Calu3 (cell line): ENCODE measurements around the gene HIRA. TPM values are rescaled to one million over a fixed set of nuclear protein-coding genes. Genes with fewer than 3 reads are reported as not detected.

ENCODE experiments used
- BruUV-seq: library from RNA; stranded (reverse); fragments of 400-500 nt; replicated peaks from 2 replicates; lab custom pipeline; 2021; lab: Mats Ljungman, UMichigan
- CTCF ChIA-PET: fragments of 300-600 bp; sonication (Branson Sonifier 250); formaldehyde crosslinking; loops from one replicate; lab custom pipeline; 2022; ENCODE audit warnings: antibody characterized with exemption; lab: Charles Lee
- DNase-seq: peaks from one replicate; pipeline ENCODE4 v3.0.0; 2022
- H3K27ac Mint-ChIP-seq: one replicate; pipeline ENCODE4 v1.8.0; 2022; ENCODE audit warnings: mixed read lengths; ENCODE audit not compliant: unreplicated experiment
- H3K27me3 Mint-ChIP-seq: one replicate; pipeline ENCODE4 v1.8.0; 2022; ENCODE audit warnings: mixed read lengths; ENCODE audit not compliant: unreplicated experiment
- H3K36me3 Mint-ChIP-seq: one replicate; pipeline ENCODE4 v1.8.0; 2022; ENCODE audit warnings: mild to moderate bottlenecking, moderate library complexity, mixed read lengths; ENCODE audit not compliant: insufficient read depth, unreplicated experiment
- H3K4me1 Mint-ChIP-seq: one replicate; pipeline ENCODE4 v1.8.0; 2022; ENCODE audit warnings: mild to moderate bottlenecking, low read depth, mixed read lengths; ENCODE audit not compliant: unreplicated experiment
- H3K4me3 Mint-ChIP-seq: one replicate; pipeline ENCODE4 v1.8.0; 2022; ENCODE audit warnings: mild to moderate bottlenecking, low read depth, moderate library complexity, mixed read lengths; ENCODE audit not compliant: unreplicated experiment
- H3K9me3 Mint-ChIP-seq: one replicate; pipeline ENCODE4 v1.8.0; 2022; ENCODE audit warnings: low read depth, mixed read lengths; ENCODE audit not compliant: unreplicated experiment
- intact Hi-C: fragments of 100-400 bp; cut with micrococcal nuclease; formaldehyde crosslinking; loops from one replicate; pipeline ENCODE4 v1.10.0; 2022; ENCODE audit not compliant: unreplicated experiment
- total RNA-seq: library from RNA; stranded (reverse); gene quantifications from 2 replicates; pipeline ENCODE4 v1.2.3, GENCODE V29; 2022
- TF ChIP-seq, protein P1 (sequence below): fragments of 200-600 bp; IDR thresholded peaks from one replicate; pipeline ENCODE4 v1.8.0; 2022; ENCODE audit warnings: antibody characterized with exemption; ENCODE audit not compliant: unreplicated experiment

Gene HIRA
- total RNA-seq, 1 experiment from 2014 or later, result 36.4 TPM

DNA sequence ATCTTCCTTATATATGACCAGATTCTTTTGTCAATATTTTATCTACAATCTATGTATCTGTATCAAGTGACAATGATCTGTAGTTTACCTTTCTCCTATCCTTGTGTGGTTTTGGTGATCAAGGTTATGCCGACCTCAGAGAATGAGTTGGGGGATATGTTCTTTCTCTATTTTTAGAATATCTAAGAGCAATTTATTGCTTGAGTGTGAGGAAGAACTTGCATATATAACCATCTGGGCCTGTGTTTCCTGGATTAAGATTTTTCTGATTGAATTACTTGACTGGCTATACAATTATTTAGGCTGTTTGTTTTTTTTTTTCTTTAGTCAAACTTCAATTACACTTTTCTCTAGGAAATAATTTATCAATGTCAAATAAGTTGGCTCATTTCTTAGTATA lies 30.0 kb upstream of the HIRA start:
- Mint-ChIP-seq H3K27ac (no peak overlapping the region), H3K4me1 (no peaks in the 10 kb centered on the region), H3K36me3 (peaks cover 34% of the 10 kb centered on the region), H3K27me3 (no peaks in the 10 kb centered on the region), H3K9me3 (no peaks in the 10 kb centered on the region), H3K4me3 (no peak overlapping the region)
- BruUV-seq, result no TSS peak
- CTCF ChIA-PET, result interaction anchor here (0.5 to 0.7 kb wide), 2 partner anchors 95 to 286 kb away, joined by 3 to 4 read pairs; no protein-coding TSS in a partner anchor
- TF ChIP-seq, protein P1, sequence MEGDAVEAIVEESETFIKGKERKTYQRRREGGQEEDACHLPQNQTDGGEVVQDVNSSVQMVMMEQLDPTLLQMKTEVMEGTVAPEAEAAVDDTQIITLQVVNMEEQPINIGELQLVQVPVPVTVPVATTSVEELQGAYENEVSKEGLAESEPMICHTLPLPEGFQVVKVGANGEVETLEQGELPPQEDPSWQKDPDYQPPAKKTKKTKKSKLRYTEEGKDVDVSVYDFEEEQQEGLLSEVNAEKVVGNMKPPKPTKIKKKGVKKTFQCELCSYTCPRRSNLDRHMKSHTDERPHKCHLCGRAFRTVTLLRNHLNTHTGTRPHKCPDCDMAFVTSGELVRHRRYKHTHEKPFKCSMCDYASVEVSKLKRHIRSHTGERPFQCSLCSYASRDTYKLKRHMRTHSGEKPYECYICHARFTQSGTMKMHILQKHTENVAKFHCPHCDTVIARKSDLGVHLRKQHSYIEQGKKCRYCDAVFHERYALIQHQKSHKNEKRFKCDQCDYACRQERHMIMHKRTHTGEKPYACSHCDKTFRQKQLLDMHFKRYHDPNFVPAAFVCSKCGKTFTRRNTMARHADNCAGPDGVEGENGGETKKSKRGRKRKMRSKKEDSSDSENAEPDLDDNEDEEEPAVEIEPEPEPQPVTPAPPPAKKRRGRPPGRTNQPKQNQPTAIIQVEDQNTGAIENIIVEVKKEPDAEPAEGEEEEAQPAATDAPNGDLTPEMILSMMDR, result no peak
- intact Hi-C loops, result no loop called here
- DNase-seq, result no peak

DNA sequence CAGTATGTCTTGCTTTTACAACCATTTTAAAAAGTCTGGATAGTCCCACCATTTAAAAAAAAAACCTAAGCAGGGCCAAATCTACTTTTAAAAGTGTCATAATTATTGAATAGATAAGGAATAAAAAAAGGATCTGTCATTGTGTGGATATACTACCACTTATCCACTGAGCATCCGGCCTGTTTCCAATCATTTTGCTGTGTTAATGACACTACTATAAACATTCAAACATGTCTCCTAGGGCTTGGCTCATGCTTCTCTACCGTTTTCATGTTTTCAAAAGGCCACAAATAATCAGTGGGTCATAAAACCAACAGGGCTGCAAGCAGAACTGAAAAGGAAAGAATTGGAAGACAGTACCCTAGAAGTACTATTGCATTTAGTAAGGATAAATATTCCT lies 28.5 kb upstream of the HIRA start:
- H3K27me3 Mint-ChIP-seq, result no peaks in the 10 kb centered on the region
- no peak overlapping the region for H3K4me3 Mint-ChIP-seq
- no peak overlapping the region for H3K27ac Mint-ChIP-seq
- no peak for DNase-seq
- no peaks in the 10 kb centered on the region for H3K9me3 Mint-ChIP-seq
- CTCF ChIA-PET, result no interaction called here
- no TSS peak for BruUV-seq
- H3K4me1 Mint-ChIP-seq, result no peaks in the 10 kb centered on the region
- TF ChIP-seq, protein P1, result no peak
- intact Hi-C loops, result no loop called here
- peaks cover 28% of the 10 kb centered on the region for H3K36me3 Mint-ChIP-seq

DNA sequence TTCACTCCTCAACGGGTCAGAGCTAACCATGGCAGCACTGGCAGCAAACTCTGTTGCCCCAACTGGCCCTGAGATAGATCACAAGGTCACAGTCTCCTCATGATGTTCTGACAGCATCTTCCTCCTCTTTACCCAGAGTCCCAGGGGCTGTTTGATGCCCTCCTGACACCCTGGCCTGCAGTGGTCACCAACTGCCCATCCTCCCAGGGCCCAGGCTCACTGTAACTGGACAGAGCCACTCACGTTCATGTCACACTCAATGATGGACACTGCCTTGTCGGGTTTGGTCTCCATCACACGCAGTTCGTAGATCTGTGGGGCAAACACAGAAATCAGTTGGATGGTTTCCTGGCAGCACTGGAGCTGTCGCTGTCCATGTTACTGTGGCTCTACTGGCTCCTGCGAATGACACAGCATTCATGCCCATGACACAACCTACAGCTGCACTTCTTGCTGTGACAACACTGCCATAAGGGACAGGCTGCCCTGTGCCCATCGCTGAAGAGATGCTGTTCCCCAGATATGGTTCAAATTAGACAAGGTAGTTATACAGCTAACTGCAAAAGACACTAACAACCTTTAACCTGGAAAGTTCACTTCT lies 26.4 kb upstream of the HIRA start:
- Mint-ChIP-seq H3K4me3 (no peak overlapping the region), H3K4me1 (no peaks in the 10 kb centered on the region), H3K27me3 (no peaks in the 10 kb centered on the region), H3K9me3 (no peaks in the 10 kb centered on the region), H3K27ac (no peak overlapping the region), H3K36me3 (peaks cover 41% of the 10 kb centered on the region)
- CTCF ChIA-PET, result no interaction called here
- no peak for DNase-seq
- BruUV-seq, result no TSS peak
- intact Hi-C loops, result no loop called here
- TF ChIP-seq, protein P1, result no peak

DNA sequence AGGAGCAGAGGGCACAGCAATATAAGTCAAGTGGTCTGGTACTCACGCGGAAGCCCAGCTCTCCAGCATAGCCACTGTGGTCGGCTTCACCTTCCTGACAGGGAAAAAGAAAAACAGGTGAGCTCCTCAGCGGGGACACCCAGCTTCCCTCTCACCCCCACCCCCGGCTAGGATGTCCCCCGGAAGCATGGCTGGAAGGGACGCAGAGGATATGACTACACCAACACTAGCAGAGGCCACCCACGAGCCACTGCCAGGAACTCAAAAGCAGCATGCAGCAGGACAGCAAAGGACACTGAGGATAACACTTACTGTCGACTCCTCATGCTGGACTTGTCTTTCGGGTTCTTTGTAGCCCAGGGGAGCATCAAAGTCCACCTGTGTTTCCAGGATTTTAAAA lies 25.0 kb upstream of the HIRA start:
- no peak for DNase-seq
- peaks cover 38% of the 10 kb centered on the region for H3K36me3 Mint-ChIP-seq
- H3K4me3 Mint-ChIP-seq, result no peak overlapping the region
- intact Hi-C loops, result no loop called here
- no peaks in the 10 kb centered on the region for H3K9me3 Mint-ChIP-seq
- CTCF ChIA-PET, result no interaction called here
- H3K27me3 Mint-ChIP-seq, result no peaks in the 10 kb centered on the region
- BruUV-seq, result no TSS peak
- H3K4me1 Mint-ChIP-seq, result no peaks in the 10 kb centered on the region
- TF ChIP-seq, protein P1, result no peak
- no peak overlapping the region for H3K27ac Mint-ChIP-seq
